Immature natural killer cell (primary cell): ENCODE data around the gene SLX4IP. TPM values are rescaled to one million over a fixed set of nuclear protein-coding genes. Genes with fewer than 3 reads are reported as not detected.
"Not testable (repeated sequence)": the region's sequence is repeated elsewhere in the genome, so short reads cannot be mapped to it uniquely, and the experiment has no call there.

Experiments used
- DNase-seq, 3 donors: peaks; one replicate each; pipeline ENCODE4 v3.0.0; 2022; ENCODE audit warnings: mixed read lengths in 1 of 3
- H3K27ac Mint-ChIP-seq, 6 donors: one replicate each; pipeline ENCODE4 v1.8.0; 2020; ENCODE audit warnings: mixed read lengths in 6 of 6, mild to moderate bottlenecking in 5 of 6, inconsistent platforms in 4 of 6, moderate library complexity in 3 of 6
- H3K27me3 Mint-ChIP-seq, 3 donors: one replicate each; pipeline ENCODE4 v1.8.0; 2020 to 2021; ENCODE audit warnings: low read depth in 3 of 3, mild to moderate bottlenecking in 3 of 3, mixed read lengths in 3 of 3, moderate library complexity in 3 of 3, inconsistent platforms in 1 of 3
- H3K36me3 Mint-ChIP-seq, 3 donors: one replicate each; pipeline ENCODE4 v1.8.0; 2020; ENCODE audit warnings: mixed read lengths in 3 of 3, inconsistent platforms in 2 of 3, mild to moderate bottlenecking in 2 of 3
- H3K4me1 Mint-ChIP-seq, 2 donors: one replicate each; pipeline ENCODE4 v1.8.0; 2020; ENCODE audit warnings: inconsistent platforms in 2 of 2, mild to moderate bottlenecking in 2 of 2, mixed read lengths in 2 of 2, moderate library complexity in 1 of 2
- H3K4me3 Mint-ChIP-seq, 5 donors: one replicate each; pipeline ENCODE4 v1.8.0; 2020; ENCODE audit warnings: mild to moderate bottlenecking in 5 of 5, mixed read lengths in 5 of 5, inconsistent platforms in 3 of 5, moderate library complexity in 3 of 5
- H3K9me3 Mint-ChIP-seq, 6 donors: one replicate each; pipeline ENCODE4 v1.8.0; 2020; ENCODE audit warnings: mild to moderate bottlenecking in 6 of 6, mixed read lengths in 6 of 6, inconsistent platforms in 4 of 6, moderate library complexity in 3 of 6
- polyA plus RNA-seq, 3 donors: library from polyadenylated mRNA; unstranded; fragments of 300-500 nt; fragmentation: Illumina TruSeq; gene quantifications; one replicate each; pipeline ENCODE4 v1.2.3, GENCODE V29; 2021

SLX4IP gene
- polyA plus RNA-seq, 3 donors from 2014 or later = 0.52 to 1.6 (median 0.75) TPM

DNA sequence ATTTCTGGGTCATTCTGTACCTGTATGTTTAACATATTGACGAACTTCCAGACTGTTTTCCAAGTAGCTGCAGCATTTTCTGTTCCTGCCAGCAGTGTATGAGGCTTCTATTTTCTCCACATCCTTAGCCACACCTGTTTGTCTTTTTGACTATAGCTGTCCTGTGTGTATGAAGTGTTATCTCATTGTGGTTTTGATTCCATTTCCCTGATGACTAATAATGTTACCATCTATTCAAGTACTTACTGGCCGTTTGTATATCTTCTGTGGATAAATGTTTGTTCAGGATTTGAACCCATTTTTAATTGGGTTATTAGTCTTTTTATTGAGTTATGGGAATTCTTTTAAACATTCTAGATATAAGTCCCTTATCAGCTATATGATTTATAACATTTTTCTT, 143.5 kb downstream of the SLX4IP start:
- Mint-ChIP-seq H3K36me3 (peaks cover 0 to 5% (median 4%) of the 10 kb centered on the region in 3 donors), H3K9me3 (no peaks in the 10 kb centered on the region), H3K4me3 (no peak overlapping the region), H3K4me1 (peaks cover 6 to 10% of the 10 kb centered on the region in 2 donors), H3K27ac (peak overlapping the region in 1 of 6 donors; percentile 5), H3K27me3 (no peaks in the 10 kb centered on the region)
- DNase-seq = no peak

DNA sequence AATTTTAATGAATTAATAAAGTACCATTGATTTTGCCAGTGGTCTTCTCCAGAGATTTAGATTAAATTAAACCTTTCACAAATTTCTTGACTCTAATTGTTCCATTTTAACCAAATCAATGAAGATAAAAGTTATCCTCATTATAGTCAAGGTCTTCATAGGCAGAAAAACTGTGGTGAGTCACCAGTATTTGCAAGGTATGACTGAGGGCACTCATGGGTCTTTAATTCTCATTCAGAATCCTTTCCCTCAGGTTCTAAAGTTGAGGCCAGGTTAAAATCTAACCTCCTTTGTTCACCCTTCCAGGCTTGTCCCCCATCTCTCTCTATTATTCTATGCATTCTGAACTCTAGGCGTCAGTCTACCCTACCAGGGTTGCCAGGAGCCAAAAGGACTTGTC, 144.8 kb downstream of the SLX4IP start:
- Mint-ChIP-seq H3K36me3 (peaks cover 0 to 11% (median 0%) of the 10 kb centered on the region in 3 donors), H3K4me1 (peaks cover 6 to 10% of the 10 kb centered on the region in 2 donors), H3K27ac (no peak overlapping the region), H3K27me3 (peaks cover 0 to under 1% (median 0%) of the 10 kb centered on the region in 3 donors), H3K9me3 (no peaks in the 10 kb centered on the region), H3K4me3 (no peak overlapping the region)
- DNase-seq = no peak

DNA sequence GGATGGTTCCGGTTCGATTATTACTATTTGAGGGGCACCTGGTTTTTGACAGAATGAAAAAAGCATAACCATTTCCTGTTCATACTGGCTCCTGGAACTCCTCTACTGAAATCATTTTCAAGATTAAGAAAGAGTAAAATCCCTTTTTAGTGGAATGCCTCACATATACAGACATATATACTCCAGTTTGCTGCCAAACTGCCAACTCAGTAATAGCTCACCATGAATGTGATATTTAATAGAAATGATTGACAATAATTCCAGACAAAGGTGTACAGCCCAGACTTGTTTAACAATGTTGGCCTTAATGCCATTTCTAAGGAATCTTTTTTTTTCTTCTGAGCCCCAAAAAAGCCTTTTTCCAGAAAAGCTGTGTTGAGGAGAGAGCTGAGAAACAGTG, 145.6 kb downstream of the SLX4IP start:
- H3K27me3 Mint-ChIP-seq = peaks cover 0 to 2% (median 0%) of the 10 kb centered on the region in 3 donors
- no peak for DNase-seq
- peaks cover 6 to 10% of the 10 kb centered on the region in 2 donors for H3K4me1 Mint-ChIP-seq
- H3K27ac Mint-ChIP-seq = no peak overlapping the region
- H3K36me3 Mint-ChIP-seq = peaks cover 0 to 14% (median 0%) of the 10 kb centered on the region in 3 donors
- H3K4me3 Mint-ChIP-seq = no peak overlapping the region
- no peaks in the 10 kb centered on the region for H3K9me3 Mint-ChIP-seq

DNA sequence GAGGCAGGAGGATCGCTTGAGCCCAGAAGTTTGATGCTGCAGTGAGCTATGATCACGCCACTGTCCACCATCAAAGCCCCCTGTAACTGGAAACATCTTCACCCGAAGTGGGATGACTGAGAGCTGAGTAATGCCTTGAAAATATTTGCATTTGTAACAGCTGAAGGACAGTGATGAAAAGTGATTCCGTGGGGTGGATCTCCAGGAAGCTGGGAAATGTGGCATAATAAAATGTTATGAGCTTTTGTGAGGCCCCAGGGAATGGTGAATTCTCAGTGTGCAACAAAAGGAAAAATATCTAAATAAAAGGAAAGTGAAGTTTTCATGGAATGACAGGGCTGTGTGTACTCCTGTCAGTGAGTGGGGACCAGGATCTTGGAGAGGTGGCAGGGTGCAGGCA, 146.7 kb downstream of the SLX4IP start:
- peaks cover 6 to 10% of the 10 kb centered on the region in 2 donors for H3K4me1 Mint-ChIP-seq
- H3K27me3 Mint-ChIP-seq = peaks cover 0 to 2% (median 0%) of the 10 kb centered on the region in 3 donors
- H3K27ac Mint-ChIP-seq = no peak overlapping the region
- H3K4me3 Mint-ChIP-seq = no peak overlapping the region
- peaks cover 0 to 18% (median 0%) of the 10 kb centered on the region in 3 donors for H3K36me3 Mint-ChIP-seq
- no peak for DNase-seq
- no peaks in the 10 kb centered on the region for H3K9me3 Mint-ChIP-seq

DNA sequence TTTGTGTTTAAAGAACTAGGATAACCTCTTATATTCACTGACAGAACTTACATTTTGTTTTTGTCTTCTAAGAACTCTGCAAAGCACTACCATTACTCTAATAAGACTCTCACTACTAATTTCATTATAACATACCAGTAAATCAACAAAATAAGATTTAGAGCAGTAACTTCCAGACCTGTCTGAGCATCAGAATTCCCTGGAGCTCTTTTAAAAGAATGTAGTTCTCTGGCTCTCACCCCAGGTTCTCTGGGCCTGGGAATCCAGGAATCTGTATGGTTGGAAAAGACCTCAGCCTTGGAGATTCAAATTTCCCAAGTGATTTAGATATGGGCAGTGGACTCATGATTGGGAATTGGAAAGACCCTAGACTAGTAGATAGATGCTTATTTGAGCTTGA, 149.3 kb downstream of the SLX4IP start:
- no peaks in the 10 kb centered on the region for H3K9me3 Mint-ChIP-seq
- no peak overlapping the region for H3K27ac Mint-ChIP-seq
- H3K27me3 Mint-ChIP-seq = peaks cover 0 to 2% (median 0%) of the 10 kb centered on the region in 3 donors
- H3K4me1 Mint-ChIP-seq = no peaks in the 10 kb centered on the region
- peaks cover 0 to 18% (median 0%) of the 10 kb centered on the region in 3 donors for H3K36me3 Mint-ChIP-seq
- no peak overlapping the region for H3K4me3 Mint-ChIP-seq
- DNase-seq = no peak

DNA sequence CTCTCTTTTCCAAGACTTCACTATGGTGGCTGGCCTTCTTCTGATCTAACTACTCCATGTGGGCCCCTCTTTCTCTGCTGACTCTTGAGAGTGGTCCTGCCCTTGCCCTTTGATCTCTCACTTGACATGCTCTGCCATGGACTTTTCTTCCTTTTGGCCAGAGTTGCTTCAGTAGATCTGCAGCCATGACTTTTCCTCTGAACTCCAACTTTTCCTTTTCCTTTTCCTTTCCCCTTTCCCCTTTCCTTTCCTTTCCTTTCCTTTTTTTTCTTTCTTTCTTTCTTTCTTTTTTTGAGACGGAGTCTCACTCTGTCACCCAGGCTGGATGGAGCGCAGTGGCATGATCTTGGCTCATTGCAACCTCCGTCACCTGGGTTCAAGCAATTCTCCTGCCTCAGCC, 150.2 kb downstream of the SLX4IP start:
- no peak for DNase-seq
- no peaks in the 10 kb centered on the region for H3K4me1 Mint-ChIP-seq
- H3K9me3 Mint-ChIP-seq = no peaks in the 10 kb centered on the region
- H3K4me3 Mint-ChIP-seq = no peak overlapping the region
- peaks cover 0 to 15% (median 0%) of the 10 kb centered on the region in 3 donors for H3K36me3 Mint-ChIP-seq
- H3K27ac Mint-ChIP-seq = no peak overlapping the region
- H3K27me3 Mint-ChIP-seq = peaks cover 0 to 2% (median 0%) of the 10 kb centered on the region in 3 donors

DNA sequence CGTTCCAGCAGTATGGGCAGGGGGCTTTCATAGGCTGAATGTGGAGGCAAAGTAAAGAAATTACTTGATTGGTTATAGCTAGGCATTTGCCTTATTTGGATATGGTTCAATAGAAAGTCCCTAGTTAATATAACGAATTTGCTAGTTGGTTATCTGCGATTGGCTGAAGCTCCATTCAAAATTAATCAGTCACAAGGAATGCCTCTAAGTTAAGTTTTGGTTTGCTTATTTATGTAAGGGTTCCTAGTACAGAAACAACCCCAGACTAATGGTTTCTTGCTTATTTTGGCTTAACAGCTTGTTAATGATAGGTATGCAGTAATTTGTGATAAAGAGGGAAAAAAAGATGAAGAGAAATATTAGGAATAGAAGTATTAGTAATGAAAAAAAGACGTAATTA, 151.2 kb downstream of the SLX4IP start:
- peaks cover 0 to 13% (median 0%) of the 10 kb centered on the region in 3 donors for H3K36me3 Mint-ChIP-seq
- peaks cover 0 to 2% (median 0%) of the 10 kb centered on the region in 3 donors for H3K27me3 Mint-ChIP-seq
- no peak overlapping the region for H3K4me3 Mint-ChIP-seq
- no peaks in the 10 kb centered on the region for H3K4me1 Mint-ChIP-seq
- H3K27ac Mint-ChIP-seq = no peak overlapping the region
- DNase-seq = no peak
- H3K9me3 Mint-ChIP-seq = no peaks in the 10 kb centered on the region

DNA sequence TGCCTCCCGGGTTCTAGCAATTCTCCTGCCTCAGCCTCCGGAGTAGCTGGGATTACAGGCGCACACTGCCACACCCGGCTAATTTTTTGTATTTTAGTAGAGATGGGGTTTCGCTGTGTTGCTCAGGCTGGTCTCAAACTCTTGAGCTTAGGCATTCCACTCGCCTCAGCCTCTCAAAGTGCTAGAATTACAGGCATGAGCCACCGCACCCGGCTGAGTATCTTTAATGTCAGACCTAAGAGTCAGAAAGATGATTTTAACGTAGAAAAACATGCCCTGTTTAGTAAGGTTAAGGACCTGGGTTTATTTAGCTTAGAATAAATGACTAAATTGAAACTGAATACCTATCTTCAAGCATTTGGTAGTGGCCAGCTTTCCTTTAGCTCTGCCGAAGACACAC, 155.3 kb downstream of the SLX4IP start:
- not testable (repeated sequence) for DNase-seq, H3K36me3 Mint-ChIP-seq, H3K4me1 Mint-ChIP-seq, H3K4me3 Mint-ChIP-seq, H3K27me3 Mint-ChIP-seq, H3K27ac Mint-ChIP-seq, H3K9me3 Mint-ChIP-seq

DNA sequence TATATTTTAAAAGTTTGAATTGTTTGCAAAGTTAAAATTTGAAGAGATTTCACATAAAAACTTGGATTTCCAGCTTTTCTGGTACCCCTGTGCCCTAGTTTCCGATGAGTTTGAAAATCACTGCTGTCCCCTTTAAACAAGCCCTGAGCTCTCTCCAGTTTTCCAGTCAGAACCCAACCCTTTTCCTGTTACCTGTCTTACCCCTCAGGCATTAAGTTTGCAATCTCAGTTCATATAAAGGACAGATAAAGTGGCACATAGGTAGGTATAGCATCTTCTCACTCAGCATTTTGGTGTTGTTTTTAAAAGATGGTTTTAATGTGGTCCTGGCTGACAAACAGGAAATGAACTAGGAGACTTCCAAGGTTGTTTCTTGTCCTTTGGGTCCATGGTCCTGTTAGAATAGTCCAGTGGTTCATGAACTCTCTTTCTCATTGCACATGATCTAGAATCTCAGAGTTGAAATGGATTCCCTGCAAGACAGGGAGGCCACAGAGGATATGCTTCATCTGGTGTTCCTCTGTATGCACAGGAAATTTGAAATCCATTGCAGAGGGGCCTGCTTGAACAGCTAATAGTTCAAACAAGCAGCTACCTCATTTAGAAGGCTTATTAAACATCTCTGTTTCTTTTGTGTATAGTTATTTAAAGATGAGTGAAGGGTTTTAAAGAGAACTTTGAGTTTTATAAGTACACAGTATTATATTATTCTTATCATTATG, 156.0 kb downstream of the SLX4IP start:
- H3K27ac Mint-ChIP-seq = no peak overlapping the region
- no peaks in the 10 kb centered on the region for H3K9me3 Mint-ChIP-seq
- no peak for DNase-seq
- peaks cover 0 to 2% (median 0%) of the 10 kb centered on the region in 3 donors for H3K27me3 Mint-ChIP-seq
- H3K4me1 Mint-ChIP-seq = no peaks in the 10 kb centered on the region
- H3K4me3 Mint-ChIP-seq = no peak overlapping the region
- H3K36me3 Mint-ChIP-seq = peaks cover 0 to 3% (median 0%) of the 10 kb centered on the region in 3 donors

DNA sequence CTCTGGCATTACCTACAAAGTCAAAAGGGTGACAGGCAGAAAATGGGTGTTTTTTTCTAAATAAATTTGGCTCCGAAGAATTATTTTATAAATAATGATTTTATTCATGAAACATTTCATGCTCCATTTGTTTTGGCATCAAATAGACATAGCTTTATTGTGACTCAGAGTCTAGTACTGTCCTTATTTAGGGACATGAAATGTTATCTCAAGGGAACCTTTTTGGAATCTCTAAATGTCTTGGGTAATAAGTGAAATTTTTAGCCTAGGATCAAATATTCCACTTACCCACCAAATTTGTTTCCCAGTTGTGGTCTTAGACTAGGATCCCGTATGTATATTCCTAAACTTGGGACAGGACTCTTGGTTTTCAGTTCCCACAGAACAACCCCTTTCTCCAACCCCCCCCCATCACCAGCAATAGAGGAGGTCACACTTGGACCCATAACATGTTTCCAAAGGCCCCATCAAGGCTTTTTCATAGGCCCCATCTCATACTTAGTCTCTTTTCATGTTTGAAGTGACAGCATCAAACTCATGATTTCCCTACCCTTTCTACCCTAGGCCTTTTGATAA, 156.9 kb downstream of the SLX4IP start:
- Mint-ChIP-seq H3K36me3 (peaks cover 0 to 3% (median 0%) of the 10 kb centered on the region in 3 donors), H3K27ac (no peak overlapping the region), H3K27me3 (peaks cover 0 to 2% (median 0%) of the 10 kb centered on the region in 3 donors), H3K4me3 (no peak overlapping the region), H3K9me3 (no peaks in the 10 kb centered on the region), H3K4me1 (no peaks in the 10 kb centered on the region)
- DNase-seq = no peak

DNA sequence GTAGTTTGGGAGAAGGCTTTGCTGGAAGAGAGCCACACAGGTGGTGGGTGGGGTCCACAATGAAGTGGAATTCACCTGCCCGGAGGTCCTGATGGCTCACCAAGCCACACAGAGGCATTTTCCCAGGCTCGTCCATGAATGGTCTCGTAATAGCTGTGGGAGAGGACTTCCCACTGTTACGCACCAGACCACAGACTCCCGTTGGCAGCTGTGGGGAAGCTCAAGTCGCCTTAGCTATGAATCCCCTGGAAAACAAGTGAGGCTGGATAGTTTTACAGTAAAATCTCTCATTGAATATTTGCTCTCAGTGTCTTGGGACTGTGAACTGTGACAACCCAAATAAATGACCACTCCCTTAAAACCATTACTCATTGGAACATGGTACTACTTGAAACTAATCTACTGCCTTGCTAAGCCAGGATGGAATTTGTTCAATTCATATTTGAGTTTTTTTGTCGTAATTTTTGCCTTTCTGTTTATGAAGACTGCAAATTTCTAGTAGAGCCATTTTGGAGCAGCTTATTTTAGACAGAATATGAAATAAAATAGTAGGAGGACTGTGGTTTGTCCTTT, 159.3 kb downstream of the SLX4IP start:
- H3K4me1 Mint-ChIP-seq = no peaks in the 10 kb centered on the region
- H3K4me3 Mint-ChIP-seq = no peak overlapping the region
- H3K27ac Mint-ChIP-seq = no peak overlapping the region
- H3K36me3 Mint-ChIP-seq = peaks cover 0 to 15% (median 0%) of the 10 kb centered on the region in 3 donors
- H3K9me3 Mint-ChIP-seq = no peaks in the 10 kb centered on the region
- no peak for DNase-seq
- H3K27me3 Mint-ChIP-seq = peaks cover 0 to 2% (median 2%) of the 10 kb centered on the region in 3 donors

DNA sequence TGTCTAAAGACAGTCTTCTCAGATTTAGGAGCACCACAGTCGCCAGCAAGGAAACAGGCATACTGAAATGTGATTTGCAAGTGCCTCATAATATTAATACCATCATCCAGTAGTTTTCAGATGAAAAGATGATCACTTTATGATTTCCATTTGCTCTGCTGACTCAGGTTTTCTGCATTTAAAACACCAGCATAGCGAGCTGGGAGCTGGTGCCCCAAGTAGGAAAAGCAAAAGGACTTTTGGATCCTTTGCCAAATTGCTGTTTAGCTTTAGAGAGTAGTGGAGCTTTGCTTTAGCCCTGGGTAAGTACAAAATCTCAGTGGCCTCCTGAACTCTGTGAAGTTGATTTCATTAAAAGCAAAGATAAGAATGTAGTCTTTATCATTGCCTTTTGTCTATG, 160.2 kb downstream of the SLX4IP start:
- H3K4me3 Mint-ChIP-seq = no peak overlapping the region
- H3K9me3 Mint-ChIP-seq = no peaks in the 10 kb centered on the region
- DNase-seq = no peak
- peaks cover 0 to 18% (median 2%) of the 10 kb centered on the region in 3 donors for H3K36me3 Mint-ChIP-seq
- H3K4me1 Mint-ChIP-seq = no peaks in the 10 kb centered on the region
- H3K27me3 Mint-ChIP-seq = peaks cover 0 to 2% (median 2%) of the 10 kb centered on the region in 3 donors
- no peak overlapping the region for H3K27ac Mint-ChIP-seq

DNA sequence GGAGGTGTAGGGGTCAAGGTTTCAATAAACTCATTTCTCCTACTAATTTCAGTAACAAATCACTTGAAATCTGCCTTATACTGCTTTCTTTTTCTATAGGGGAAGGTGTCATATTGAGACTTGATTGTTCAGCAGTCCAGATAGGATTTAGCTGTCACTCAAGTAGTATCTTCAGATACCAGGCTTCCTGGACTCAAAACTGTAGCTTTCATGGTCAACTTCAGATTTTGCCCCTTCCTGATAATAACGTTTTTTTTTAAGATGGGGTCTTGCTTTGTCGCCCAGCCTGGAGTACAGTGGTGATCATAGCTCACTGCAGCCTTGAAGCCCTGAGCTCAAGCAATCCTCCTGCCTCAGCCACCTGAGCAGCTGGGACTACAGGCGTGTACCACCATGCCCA, 160.9 kb downstream of the SLX4IP start:
- H3K4me3 Mint-ChIP-seq = no peak overlapping the region
- peaks cover 0 to 2% (median 2%) of the 10 kb centered on the region in 3 donors for H3K27me3 Mint-ChIP-seq
- no peaks in the 10 kb centered on the region for H3K4me1 Mint-ChIP-seq

DNA sequence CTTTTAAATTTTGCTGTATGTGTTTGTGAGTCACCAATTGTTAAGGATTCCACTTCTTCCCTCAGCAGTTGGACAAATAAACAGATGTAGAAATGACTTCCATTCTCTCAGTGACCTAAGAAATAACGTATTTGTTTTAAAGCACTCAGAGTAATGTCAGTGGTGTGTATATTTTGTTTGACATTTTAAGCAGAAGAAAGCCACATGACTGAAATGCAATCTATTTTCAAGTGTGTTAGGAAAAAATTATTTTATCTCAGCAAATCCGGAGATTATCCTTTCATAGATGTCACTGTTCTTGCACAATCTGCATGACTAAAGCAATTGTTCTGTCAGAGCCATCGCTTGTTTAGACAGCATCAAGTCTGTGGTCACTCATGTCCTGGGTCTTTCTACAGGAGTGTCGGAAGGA, 161.6 kb downstream of the SLX4IP start:
- no peaks in the 10 kb centered on the region for H3K4me1 Mint-ChIP-seq
- no peak overlapping the region for H3K4me3 Mint-ChIP-seq
- H3K9me3 Mint-ChIP-seq = no peaks in the 10 kb centered on the region
- no peak overlapping the region for H3K27ac Mint-ChIP-seq
- DNase-seq = no peak
- H3K36me3 Mint-ChIP-seq = peaks cover 0 to 26% (median 6%) of the 10 kb centered on the region in 3 donors
- peaks cover 0 to 2% (median 2%) of the 10 kb centered on the region in 3 donors for H3K27me3 Mint-ChIP-seq

More for the DNA sequence above, 160.9 kb downstream of the SLX4IP start:
- DNase-seq = no peak
- Mint-ChIP-seq H3K9me3 (no peaks in the 10 kb centered on the region), H3K36me3 (peaks cover 0 to 21% (median 6%) of the 10 kb centered on the region in 3 donors), H3K27ac (no peak overlapping the region)
